HG03457 (cell line): ENCODE results near the gene SH2D4B.

ENCODE experiments used
- ATAC-seq: cut with Tn5 transposase; IDR thresholded peaks from one replicate; pipeline ENCODE4 v1.9.1; 2021; ENCODE audit warnings: moderate number of reproducible peaks; ENCODE audit not compliant: unreplicated experiment

SH2D4B gene

GRCh38 chr10:80503584-80504157 is 34.0 kb upstream of the SH2D4B start:
- no peak for ATAC-seq

- no peak for ATAC-seq
Measured at GRCh38 chr10:80504158-80504811, 33.4 kb upstream of the SH2D4B start.

GRCh38 chr10:80504897-80505465 is 32.7 kb upstream of the SH2D4B start:
- no peak for ATAC-seq

GRCh38 chr10:80506189-80506575 is 31.5 kb upstream of the SH2D4B start:
- no peak for ATAC-seq

GRCh38 chr10:80506836-80507487 is 30.7 kb upstream of the SH2D4B start:
- ATAC-seq = no peak

- no peak for ATAC-seq
Measured at GRCh38 chr10:80509108-80509402, 28.6 kb upstream of the SH2D4B start.

GRCh38 chr10:80509403-80510161 is 28.1 kb upstream of the SH2D4B start:
- ATAC-seq = no peak

GRCh38 chr10:80512031-80512526 is 25.6 kb upstream of the SH2D4B start:
- no peak for ATAC-seq

- ATAC-seq = no peak
Measured at GRCh38 chr10:80513106-80513505, 24.6 kb upstream of the SH2D4B start.

GRCh38 chr10:80515511-80515910 is 22.2 kb upstream of the SH2D4B start:
- no peak for ATAC-seq

GRCh38 chr10:80515941-80516340 is 21.8 kb upstream of the SH2D4B start:
- no peak for ATAC-seq

GRCh38 chr10:80516506-80517075 is 21.1 kb upstream of the SH2D4B start:
- ATAC-seq = no peak

GRCh38 chr10:80517416-80518142 is 20.1 kb upstream of the SH2D4B start:
- no peak for ATAC-seq

- ATAC-seq = no peak
Measured at GRCh38 chr10:80518143-80518806, 19.4 kb upstream of the SH2D4B start.

- no peak for ATAC-seq
Measured at GRCh38 chr10:80518807-80519360, 18.8 kb upstream of the SH2D4B start.

- ATAC-seq = no peak
Measured at GRCh38 chr10:80519936-80520650, 17.6 kb upstream of the SH2D4B start.

- ATAC-seq = no peak
Measured at GRCh38 chr10:80520661-80521470, 16.8 kb upstream of the SH2D4B start.

GRCh38 chr10:80522756-80523363 is 14.8 kb upstream of the SH2D4B start:
- ATAC-seq = no peak
